NCI-H2227 (cell line): ENCODE measurements around the gene GLI1.
A peak's percentile ranks its signal among the peaks of the same experiment; 100 is the strongest.
"Not testable (repeated sequence)": the region's sequence is repeated elsewhere in the genome, so short reads cannot be mapped to it uniquely, and the experiment has no call there.

ENCODE experiments used
- DNase-seq: peaks from one replicate; lab custom pipeline; 2025; ENCODE audit not compliant: unreplicated experiment; lab: John Stamatoyannopoulos, UW

The GLI1 gene

GRCh38 chr12:57441393-57441792 lies 18.2 kb upstream of the GLI1 start:
- not testable (repeated sequence) for DNase-seq

- DNase-seq, result no peak
Measured at GRCh38 chr12:57441846-57442427, 17.6 kb upstream of the GLI1 start.

GRCh38 chr12:57444337-57444736 lies 15.2 kb upstream of the GLI1 start:
- not testable (repeated sequence) for DNase-seq

- DNase-seq, result no peak
Measured at GRCh38 chr12:57444744-57445143, 14.8 kb upstream of the GLI1 start.

- no peak for DNase-seq
Measured at GRCh38 chr12:57446292-57446960, 13.2 kb upstream of the GLI1 start.

GRCh38 chr12:57448669-57449068 lies 10.9 kb upstream of the GLI1 start:
- no peak for DNase-seq

- DNase-seq, result no peak
Measured at GRCh38 chr12:57449375-57449774, 10.2 kb upstream of the GLI1 start.

- no peak for DNase-seq
Measured at GRCh38 chr12:57450057-57450456, 9.5 kb upstream of the GLI1 start.

GRCh38 chr12:57451233-57451778 lies 8.3 kb upstream of the GLI1 start:
- no peak for DNase-seq

- peak; percentile 24 for DNase-seq
Measured at GRCh38 chr12:57452181-57452936, 7.2 kb upstream of the GLI1 start.

- peak; percentile 75 for DNase-seq
Measured at GRCh38 chr12:57452937-57453509, 6.6 kb upstream of the GLI1 start.

- DNase-seq, result no peak
Measured at GRCh38 chr12:57454213-57454565, 5.4 kb upstream of the GLI1 start.

GRCh38 chr12:57454566-57455373 lies 4.8 kb upstream of the GLI1 start, which contains the start of gene INHBE:
INHBE (plus strand) TSS chr12:57455307; CDS start chr12:57455537, 230 bp downstream.
- DNase-seq, result peak; percentile 19

- no peak for DNase-seq
Measured at GRCh38 chr12:57455374-57456144, 4.0 kb upstream of the GLI1 start.

- DNase-seq, result peak; percentile 57
Measured at GRCh38 chr12:57456145-57456700, 3.4 kb upstream of the GLI1 start.

GRCh38 chr12:57456737-57457490 lies 2.7 kb upstream of the GLI1 start:
- DNase-seq, result no peak

- no peak for DNase-seq
Measured at GRCh38 chr12:57458665-57459054, 925 bp upstream of the GLI1 start.

- peak; percentile 94 for DNase-seq
Measured at GRCh38 chr12:57459055-57459749, 383 bp upstream of the GLI1 start.

GRCh38 chr12:57460468-57460784 lies 841 bp downstream of the GLI1 start:
- DNase-seq, result no peak
